ENCODE results near the gene UGT8.

- no peak for TF ChIP-seq CTCF (IDR thresholded peaks at IDR 0.05; ENCODE audit: insufficient read depth, low read length)
- no peak for TF ChIP-seq REST (IDR thresholded peaks at IDR 0.05; ENCODE audit: insufficient replicate concordance, low read depth)
- TF ChIP-seq POLR2AphosphoS5 (IDR thresholded peaks at IDR 0.05; ENCODE audit: low read depth) = no peak
These were observed 128.9 kb downstream of the UGT8 start for GRCh38 chr4:114727461-114727860.

Measured in HL-60 (cell line).